VCaP (cell line): Measurements from ENCODE around the gene THEM4.

ENCODE experiments used
- H3K27ac ChIP-seq: fragments of 450-650 bp; 2 replicates; pipeline ENCODE4 v1.5.1; 2017
- CTCF ChIP-seq: fragments of 450-650 bp; conservative IDR thresholded peaks from 2 replicates; pipeline ENCODE4 v1.5.1; 2017; ENCODE audit warnings: mild to moderate bottlenecking, moderate library complexity

THEM4 gene

GRCh38 chr1:151871284-151872030 lies 37.9 kb downstream of the THEM4 start:
- H3K27ac ChIP-seq = peak overlapping the region; percentile 29
- no peak for TF ChIP-seq CTCF

GRCh38 chr1:151868486-151868885 lies 40.8 kb downstream of the THEM4 start:
- no peak for TF ChIP-seq CTCF
- H3K27ac ChIP-seq = no peak overlapping the region

- H3K27ac ChIP-seq = no peak overlapping the region
- TF ChIP-seq CTCF = no peak
Observed at GRCh38 chr1:151867765-151868411, 41.4 kb downstream of the THEM4 start.

- H3K27ac ChIP-seq = no peak overlapping the region
Observed at GRCh38 chr1:151867321-151867720, 42.0 kb downstream of the THEM4 start.

GRCh38 chr1:151864411-151864810 lies 44.9 kb downstream of the THEM4 start:
- no peak for TF ChIP-seq CTCF

More at GRCh38 chr1:151867321-151867720, 42.0 kb downstream of the THEM4 start:
- no peak for TF ChIP-seq CTCF

GRCh38 chr1:151862604-151863003 lies 46.7 kb downstream of the THEM4 start:
- no peak overlapping the region for H3K27ac ChIP-seq
- TF ChIP-seq CTCF = no peak

More at GRCh38 chr1:151864411-151864810, 44.9 kb downstream of the THEM4 start:
- no peak overlapping the region for H3K27ac ChIP-seq

GRCh38 chr1:151860504-151861187 lies 48.7 kb downstream of the THEM4 start:
- no peak overlapping the region for H3K27ac ChIP-seq
- TF ChIP-seq CTCF = no peak
